HG03045 (cell line): ENCODE measurements around the gene RNF207.

Source experiments
- ATAC-seq: cut with Tn5 transposase; IDR thresholded peaks from one replicate; pipeline ENCODE4 v1.9.1; 2021; ENCODE audit warnings: mild to moderate bottlenecking, moderate library complexity; ENCODE audit not compliant: unreplicated experiment

The RNF207 gene

GRCh38 chr1:6248161-6248776 is 42.4 kb downstream of the RNF207 start:
- ATAC-seq = no peak

- no peak for ATAC-seq
Measured at GRCh38 chr1:6248932-6249738, 43.2 kb downstream of the RNF207 start.

GRCh38 chr1:6249739-6250689 is 44.1 kb downstream of the RNF207 start:
- no peak for ATAC-seq

GRCh38 chr1:6251233-6251632 is 45.3 kb downstream of the RNF207 start:
- ATAC-seq = no peak

- no peak for ATAC-seq
Measured at GRCh38 chr1:6251681-6252373, 45.9 kb downstream of the RNF207 start.

- ATAC-seq = no peak
Measured at GRCh38 chr1:6252374-6252710, 46.4 kb downstream of the RNF207 start.

DNA sequence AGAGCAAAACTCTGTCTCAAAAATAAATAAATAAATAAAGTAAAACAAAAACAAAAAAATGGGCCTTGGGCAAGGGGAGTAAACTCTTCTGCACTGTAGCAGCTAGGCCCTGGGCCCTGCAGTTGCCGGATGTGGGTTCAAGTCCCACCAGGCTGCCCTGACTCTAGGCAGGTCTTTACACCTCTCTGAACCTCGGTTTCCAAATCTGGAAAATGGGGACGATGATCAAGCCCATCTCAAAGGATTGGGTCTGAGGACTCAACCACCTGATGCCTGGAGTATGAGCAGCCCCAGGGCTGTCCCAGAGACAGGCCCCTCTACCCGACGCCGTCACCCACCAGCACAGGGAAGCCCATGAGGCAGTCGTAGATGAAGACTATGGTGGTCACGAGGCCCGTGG is 47.5 kb downstream of the RNF207 start:
- no peak for ATAC-seq

GRCh38 chr1:6254691-6255090 is 48.8 kb downstream of the RNF207 start:
- no peak for ATAC-seq

GRCh38 chr1:6256645-6257044 is 50.7 kb downstream of the RNF207 start:
- no peak for ATAC-seq

DNA sequence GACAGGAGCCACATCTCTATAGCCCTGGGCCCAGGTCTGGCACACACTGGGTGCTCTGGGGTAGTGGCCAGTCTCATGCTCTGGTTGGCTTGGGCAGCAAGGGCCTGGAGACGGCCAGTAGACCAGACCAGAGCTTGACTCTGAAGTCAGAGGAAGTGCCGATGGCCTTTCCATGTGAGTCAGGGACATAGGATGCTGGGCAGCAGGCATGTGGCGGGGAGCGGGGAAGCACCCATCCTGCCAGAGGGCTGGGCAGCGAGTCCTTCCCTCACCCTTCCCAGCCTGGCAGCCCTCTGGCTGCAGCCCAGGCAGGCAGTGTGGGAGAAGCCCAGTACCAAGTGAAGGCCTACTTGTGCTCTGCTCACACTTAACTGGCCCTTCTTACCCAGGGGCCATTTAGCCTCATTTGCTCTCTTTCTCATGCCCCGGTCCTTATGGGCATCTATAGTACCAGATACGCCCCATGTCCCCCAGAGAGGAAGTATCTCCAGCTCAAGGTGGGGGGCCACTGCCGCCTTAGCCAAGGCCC is 51.7 kb downstream of the RNF207 start:
- ATAC-seq = no peak

DNA sequence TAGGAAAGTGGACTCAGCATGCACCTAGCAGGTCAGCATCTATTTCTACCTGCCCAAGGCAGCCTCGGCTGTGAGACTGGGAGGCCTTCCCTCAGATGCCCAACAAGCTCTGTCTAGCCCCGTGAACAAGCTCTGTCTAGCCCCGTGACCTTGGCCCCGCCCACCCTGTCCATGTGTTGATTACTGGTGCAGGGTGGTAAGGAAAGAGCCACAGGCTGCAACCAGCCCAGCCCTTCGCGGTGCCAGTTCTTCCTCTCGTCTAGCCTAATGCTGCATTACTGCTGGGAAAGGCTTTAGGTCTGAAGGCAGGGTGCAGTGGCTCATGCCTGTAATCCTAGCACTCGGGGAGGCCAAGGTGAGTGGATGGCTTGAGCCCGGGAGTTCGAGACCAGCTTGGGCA is 52.8 kb downstream of the RNF207 start:
- ATAC-seq = no peak

DNA sequence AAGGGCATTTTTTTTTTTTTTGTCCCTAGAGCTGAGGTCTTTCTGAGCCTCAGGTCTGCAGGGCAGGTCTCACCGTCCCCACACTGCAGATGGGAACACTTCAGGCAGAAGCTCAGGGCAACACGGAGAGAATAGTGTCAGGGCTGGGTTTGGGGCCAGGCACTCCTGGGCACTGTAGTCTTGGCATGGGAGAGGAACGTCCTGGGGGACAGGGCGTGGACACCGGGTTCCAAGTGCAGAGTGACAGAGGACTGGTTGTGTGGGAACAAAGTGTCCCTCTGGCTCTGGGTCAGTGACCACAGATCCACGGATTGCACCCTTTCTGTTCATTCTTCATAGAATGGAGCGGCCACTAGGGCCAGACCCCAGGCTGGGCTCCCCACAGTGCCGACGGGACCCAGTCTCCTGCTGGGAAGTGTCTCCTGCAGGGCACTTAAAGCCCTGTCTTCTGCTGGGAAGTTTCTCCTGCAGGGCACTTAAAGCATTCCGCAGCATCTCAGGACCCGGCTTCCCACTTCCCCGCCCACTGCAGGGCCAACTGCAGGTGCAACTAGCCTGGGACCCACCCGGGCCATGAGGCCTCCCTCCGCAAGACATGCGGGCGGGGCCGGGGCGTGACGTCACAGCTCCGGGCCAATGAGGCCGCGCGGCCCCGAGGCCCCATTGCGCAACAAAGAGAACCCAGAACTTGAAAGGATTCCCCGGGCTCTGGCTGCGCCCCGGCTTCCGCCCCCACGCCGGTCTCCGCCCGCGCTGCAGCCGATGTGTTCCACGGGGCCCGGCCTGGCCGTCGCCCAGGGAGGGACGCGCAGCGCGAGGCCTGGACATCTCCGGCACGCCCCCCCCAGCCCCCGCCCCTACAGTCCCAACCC is 53.8 kb downstream of the RNF207 start:
- no peak for ATAC-seq

DNA sequence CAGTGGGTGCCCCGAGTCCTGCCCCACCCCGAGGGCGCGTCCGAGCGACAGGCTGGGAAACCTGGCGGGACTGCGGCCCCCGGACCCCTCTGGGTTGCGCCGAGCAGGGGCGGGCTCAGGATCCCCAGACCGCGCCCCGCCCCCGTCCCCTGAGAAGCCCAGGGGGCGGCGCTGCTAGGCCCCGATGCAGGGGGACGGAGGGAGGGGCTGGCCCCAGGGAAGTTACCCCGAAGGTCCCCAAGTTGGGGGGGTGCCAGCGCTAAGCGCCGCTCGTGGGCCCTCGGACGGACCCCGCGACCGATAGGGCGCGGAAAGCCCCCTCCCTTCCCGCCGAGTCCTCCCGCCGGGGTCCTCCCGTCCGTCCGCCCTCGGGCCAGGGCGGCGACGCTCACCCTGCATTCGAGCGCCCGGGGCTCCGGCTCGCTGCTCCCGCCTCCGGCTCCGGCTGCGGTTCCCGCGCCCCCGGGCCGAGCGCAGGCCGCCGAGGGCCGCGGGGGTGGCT is 54.6 kb downstream of the RNF207 start:
- no peak for ATAC-seq

DNA sequence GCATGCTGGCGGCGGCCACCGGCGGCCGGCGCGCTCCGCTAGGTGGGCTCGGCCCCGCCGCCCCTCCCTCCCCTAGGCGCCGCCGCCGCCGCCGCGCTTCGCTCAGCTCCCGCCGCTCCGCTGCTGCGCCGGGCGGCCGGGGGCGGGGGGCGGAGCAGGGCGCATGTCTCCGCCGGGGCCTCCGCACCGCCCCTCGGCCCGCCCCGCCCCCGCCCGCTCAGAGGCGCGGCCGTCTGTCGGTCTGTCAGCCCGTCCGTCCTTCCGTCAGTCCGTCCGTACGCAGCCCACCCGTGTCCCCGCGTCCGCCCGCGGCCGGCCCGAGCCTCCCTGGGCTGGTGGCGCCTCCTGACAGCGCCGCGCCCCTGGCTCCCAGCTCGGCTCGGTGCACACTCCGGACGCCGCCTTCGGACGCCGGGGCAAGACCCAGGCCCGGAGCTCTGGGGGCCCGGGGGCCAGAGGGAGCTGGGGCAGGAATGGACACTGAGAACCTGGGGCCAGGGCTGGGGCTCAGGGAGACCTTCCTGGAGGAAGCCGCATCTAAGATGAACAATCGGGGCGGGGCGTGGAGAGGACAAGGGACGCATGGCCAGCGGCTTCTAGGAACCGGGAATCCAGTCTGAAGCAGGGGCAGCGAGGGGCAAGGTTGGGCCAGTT is 55.2 kb downstream of the RNF207 start, which contains the start of gene GPR153:
Gene GPR153, minus strand, starts transcription at position 138 of the 654 bp plus-strand sequence. CDS start 6,193 bp downstream, outside the sequence.
- ATAC-seq = peak; percentile 36

DNA sequence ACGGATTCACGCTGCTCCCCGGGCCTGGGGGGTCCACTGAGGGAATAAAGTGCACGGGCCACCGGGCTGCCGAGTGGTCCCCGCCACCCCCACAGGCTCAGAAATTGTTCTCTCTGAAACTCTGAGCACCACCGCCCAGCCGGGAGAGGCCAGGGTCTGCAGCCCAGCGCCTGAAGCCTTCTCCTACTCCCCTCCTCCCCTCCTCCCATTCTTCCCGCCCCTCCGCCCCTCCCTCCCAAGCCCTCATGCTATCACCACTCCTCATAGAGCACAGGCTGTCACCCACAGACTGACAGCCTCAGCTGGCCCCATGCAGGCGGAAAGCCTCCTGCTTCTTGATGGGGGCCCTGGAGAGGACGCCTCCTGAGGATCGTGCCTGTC is 55.7 kb downstream of the RNF207 start:
- no peak for ATAC-seq

GRCh38 chr1:6262555-6263420 is 56.9 kb downstream of the RNF207 start:
- no peak for ATAC-seq

DNA sequence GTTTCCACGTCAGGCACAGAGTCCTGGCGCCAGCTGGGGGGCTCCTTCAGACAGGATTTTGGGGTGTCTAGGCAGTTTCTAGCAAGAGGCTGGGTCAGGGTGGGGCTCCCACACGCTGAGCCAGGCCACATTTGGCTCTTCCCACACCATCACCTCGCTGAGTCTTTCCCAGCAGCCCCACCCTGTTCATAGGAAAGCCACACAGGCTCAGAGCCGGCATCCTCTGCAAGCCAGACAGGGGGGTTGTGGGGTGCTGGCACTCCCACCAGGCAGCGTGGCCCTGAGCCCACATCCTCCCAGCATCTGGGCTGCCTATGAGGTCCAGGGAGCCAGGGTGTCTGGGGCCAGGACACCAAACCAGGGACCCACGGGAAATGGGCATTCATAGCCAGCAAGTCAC is 57.8 kb downstream of the RNF207 start:
- no peak for ATAC-seq

DNA sequence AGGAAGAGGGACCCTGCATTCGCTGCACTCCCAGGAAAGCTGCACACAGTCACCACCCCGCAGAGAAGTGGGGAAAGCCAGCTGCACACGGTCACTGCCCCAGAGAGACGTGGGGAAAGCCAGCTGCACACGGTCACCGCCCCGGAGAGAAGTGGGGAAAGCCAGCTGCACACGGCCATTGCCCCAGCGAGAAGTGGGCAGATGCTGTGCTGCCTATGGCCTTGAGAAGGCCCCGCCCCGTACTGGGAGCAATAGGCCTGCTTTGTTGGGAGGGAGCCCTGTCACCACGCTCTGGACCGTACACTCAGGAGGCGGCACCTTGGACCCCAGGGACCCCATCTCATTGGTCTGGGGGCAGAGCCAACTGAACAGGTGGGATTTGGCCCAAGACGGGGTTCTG is 59.2 kb downstream of the RNF207 start:
- ATAC-seq = no peak
